ENCODE measurements around the gene LAMTOR3.

- TF ChIP-seq POLR2A (IDR thresholded peaks at IDR 0.05) = no peak
- TF ChIP-seq CTCF (IDR thresholded peaks at IDR 0.05) = no peak
These were observed 24.4 kb upstream of the LAMTOR3 start for GRCh38 chr4:99918656-99919055.

All from uterus (tissue), 2 donors.